WTC11 (cell line): ENCODE data around the gene ZFX. TPM values are rescaled to one million over a fixed set of nuclear protein-coding genes. Genes with fewer than 3 reads are reported as not detected.

ENCODE experiments used
- ATAC-seq: fragments of 200-7000 bp; cut with Tn5 transposase; 2 replicates; pipeline ENCODE4 v1.10.0; 2021; ENCODE audit warnings: mild to moderate bottlenecking, moderate library complexity
- CTCF ChIA-PET: fragments of 300-600 bp; sonication (Branson Sonifier 250); formaldehyde crosslinking; loops from one replicate; lab custom pipeline; 2021; ENCODE audit warnings: antibody characterized with exemption; lab: Charles Lee
- POLR2A ChIA-PET: fragments of 350-600 bp; sonication (Branson Sonifier 250); formaldehyde crosslinking; loops from one replicate; lab custom pipeline; 2021; ENCODE audit warnings: antibody characterized with exemption; lab: Charles Lee
- DNase-seq: peaks from one replicate; pipeline ENCODE4 v3.0.0; 2021; ENCODE audit warnings: low spot score
- H3K27ac Mint-ChIP-seq: 2 replicates; pipeline ENCODE4 v1.8.0; 2021; ENCODE audit warnings: mixed read lengths
- H3K27me3 Mint-ChIP-seq: 2 replicates; pipeline ENCODE4 v1.8.0; 2021; ENCODE audit warnings: low read depth, mild to moderate bottlenecking, moderate library complexity, mixed read lengths
- H3K36me3 Mint-ChIP-seq: 2 replicates; pipeline ENCODE4 v1.8.0; 2021; ENCODE audit warnings: mixed read lengths
- H3K4me1 Mint-ChIP-seq: 2 replicates; pipeline ENCODE4 v1.8.0; 2022; ENCODE audit warnings: mixed read lengths
- H3K4me3 Mint-ChIP-seq: 2 replicates; pipeline ENCODE4 v1.8.0; 2021; ENCODE audit warnings: mild to moderate bottlenecking, moderate library complexity, mixed read lengths
- H3K9me3 Mint-ChIP-seq: 2 replicates; pipeline ENCODE4 v1.8.0; 2021; ENCODE audit warnings: mixed read lengths
- CREM ChIP-seq: sonication (generic); formaldehyde crosslinking; IDR thresholded peaks from 2 replicates; pipeline ENCODE4 v1.8.1; 2022; ENCODE audit warnings: mild to moderate bottlenecking, missing genetic modification reagents, moderate library complexity
- E2F4 ChIP-seq: sonication (generic); formaldehyde crosslinking; IDR thresholded peaks from 2 replicates; pipeline ENCODE4 v1.8.1; 2022; ENCODE audit warnings: low read depth, mild to moderate bottlenecking, moderate library complexity, missing genetic modification reagents, borderline replicate concordance
- ELF4 ChIP-seq: sonication (generic); formaldehyde crosslinking; IDR thresholded peaks from 2 replicates; pipeline ENCODE4 v1.8.1; 2022; ENCODE audit warnings: low read depth, mild to moderate bottlenecking, moderate library complexity, missing genetic modification reagents
- FOXJ3 ChIP-seq: sonication (generic); formaldehyde crosslinking; IDR thresholded peaks from 2 replicates; pipeline ENCODE4 v1.9.0; 2021; ENCODE audit warnings: missing genetic modification reagents, mild to moderate bottlenecking, borderline replicate concordance
- FOXK1 ChIP-seq: sonication (generic); formaldehyde crosslinking; IDR thresholded peaks from 2 replicates; pipeline ENCODE4 v1.8.0; 2022; ENCODE audit warnings: mild to moderate bottlenecking, moderate library complexity, missing genetic modification reagents
- IRF2 ChIP-seq: sonication (generic); formaldehyde crosslinking; IDR thresholded peaks from 2 replicates; pipeline ENCODE4 v1.8.0; 2022; ENCODE audit warnings: low read depth, missing genetic modification reagents, borderline replicate concordance
- MAX ChIP-seq: sonication (generic); formaldehyde crosslinking; IDR thresholded peaks from 2 replicates; pipeline ENCODE4 v1.8.0; 2022; ENCODE audit warnings: mild to moderate bottlenecking, missing genetic modification reagents
- NFYB ChIP-seq: sonication (generic); formaldehyde crosslinking; conservative IDR thresholded peaks from 2 replicates; pipeline ENCODE4 v1.8.0; 2022; ENCODE audit warnings: low read depth, missing genetic modification reagents
- PRRX2 ChIP-seq: fragments of 250-450 bp; sonication (Bioruptor Pico); IDR thresholded peaks from 2 replicates; pipeline ENCODE4 v1.8.0; 2021; ENCODE audit warnings: mild to moderate bottlenecking
- RORB ChIP-seq: fragments of 250-450 bp; sonication (Bioruptor Pico); IDR thresholded peaks from 2 replicates; pipeline ENCODE4 v1.9.0; 2021; ENCODE audit warnings: mild to moderate bottlenecking
- SOX15 ChIP-seq: fragments of 250-450 bp; sonication (Bioruptor Pico); IDR thresholded peaks from 2 replicates; pipeline ENCODE4 v1.9.0; 2021; ENCODE audit warnings: mild to moderate bottlenecking
- TCF7 ChIP-seq: sonication (generic); formaldehyde crosslinking; IDR thresholded peaks from 2 replicates; pipeline ENCODE4 v1.8.0; 2022; ENCODE audit warnings: mild to moderate bottlenecking, low read depth, missing genetic modification reagents, moderate library complexity
- USF1 ChIP-seq: sonication (generic); formaldehyde crosslinking; IDR thresholded peaks from 2 replicates; pipeline ENCODE4 v1.8.0; 2022; ENCODE audit warnings: mild to moderate bottlenecking, missing genetic modification reagents
- ZBTB43 ChIP-seq: sonication (generic); formaldehyde crosslinking; IDR thresholded peaks from 2 replicates; pipeline ENCODE4 v1.8.1; 2023; ENCODE audit warnings: mild to moderate bottlenecking, missing genetic modification reagents
- ZNF121 ChIP-seq: sonication (generic); formaldehyde crosslinking; IDR thresholded peaks from 2 replicates; pipeline ENCODE4 v1.8.0; 2023; ENCODE audit warnings: missing genetic modification reagents
- ZNF138 ChIP-seq: sonication (generic); formaldehyde crosslinking; conservative IDR thresholded peaks from 2 replicates; pipeline ENCODE4 v1.8.1; 2022; ENCODE audit warnings: mild to moderate bottlenecking, moderate library complexity, missing genetic modification reagents
- ZNF281 ChIP-seq: sonication (generic); formaldehyde crosslinking; IDR thresholded peaks from 2 replicates; pipeline ENCODE4 v1.8.0; 2023; ENCODE audit warnings: mild to moderate bottlenecking, missing genetic modification reagents
- ZNF416 ChIP-seq: fragments of 250-450 bp; sonication (Bioruptor Pico); IDR thresholded peaks from 2 replicates; pipeline ENCODE4 v1.9.0; 2021; ENCODE audit warnings: mild to moderate bottlenecking, inconsistent platforms
- ZNF532 ChIP-seq: fragments of 250-450 bp; sonication (Bioruptor Pico); IDR thresholded peaks from 2 replicates; pipeline ENCODE4 v1.9.0; 2021; ENCODE audit warnings: mild to moderate bottlenecking, borderline replicate concordance
- ZNF671 ChIP-seq: fragments of 250-450 bp; sonication (Bioruptor Pico); IDR thresholded peaks from 2 replicates; pipeline ENCODE4 v1.8.0; 2021; ENCODE audit warnings: mild to moderate bottlenecking
- total RNA-seq: library from RNA; stranded (reverse); gene quantifications from 3 replicates; pipeline ENCODE4 v1.2.3, GENCODE V29; 2021

ZFX gene
- total RNA-seq, 1 experiment from 2014 or later, result 19.3 TPM

GRCh38 chrX:24231131-24231540, 81.6 kb downstream of the ZFX start (continued):
- TF ChIP-seq SOX15 (CRISPR knock-in tag), result no peak
- TF ChIP-seq FOXK1, result no peak
- TF ChIP-seq ZNF138, result no peak
- TF ChIP-seq RORB (CRISPR knock-in tag), result no peak
- TF ChIP-seq ELF4 (CRISPR knock-in tag), result no peak
- no peak for TF ChIP-seq ZNF671 (CRISPR knock-in tag)

- Mint-ChIP-seq H3K9me3 (peaks cover 8% of the 10 kb centered on the region), H3K27ac (no peak overlapping the region), H3K27me3 (peaks cover 4% of the 10 kb centered on the region; the same call in 1 of the 2 replicates), H3K4me3 (no peak overlapping the region), H3K4me1 (no peaks in the 10 kb centered on the region), H3K36me3 (no peaks in the 10 kb centered on the region)
- ATAC-seq, result no peak
- CTCF ChIA-PET, result no interaction called here
- DNase-seq, result no peak
- POLR2A ChIA-PET, result no interaction called here
- TF ChIP-seq CREM (no peak), ZBTB43 (CRISPR knock-in tag) (no peak), IRF2 (CRISPR knock-in tag) (no peak), SOX15 (CRISPR knock-in tag) (no peak), ZNF121 (CRISPR knock-in tag) (no peak), ZNF416 (CRISPR knock-in tag) (no peak), ZNF532 (CRISPR knock-in tag) (no peak), FOXJ3 (CRISPR knock-in tag) (no peak), ZNF281 (CRISPR knock-in tag) (no peak), RORB (CRISPR knock-in tag) (no peak), PRRX2 (CRISPR knock-in tag) (no peak), NFYB (CRISPR knock-in tag) (no peak), TCF7 (CRISPR knock-in tag) (no peak), FOXK1 (no peak), USF1 (CRISPR knock-in tag) (no peak), MAX (CRISPR knock-in tag) (no peak), E2F4 (CRISPR knock-in tag) (no peak)
These were observed 82.2 kb downstream of the ZFX start for GRCh38 chrX:24231641-24232179.
